Measurements from ENCODE around the gene WNT8B.

Gene WNT8B

DNA sequence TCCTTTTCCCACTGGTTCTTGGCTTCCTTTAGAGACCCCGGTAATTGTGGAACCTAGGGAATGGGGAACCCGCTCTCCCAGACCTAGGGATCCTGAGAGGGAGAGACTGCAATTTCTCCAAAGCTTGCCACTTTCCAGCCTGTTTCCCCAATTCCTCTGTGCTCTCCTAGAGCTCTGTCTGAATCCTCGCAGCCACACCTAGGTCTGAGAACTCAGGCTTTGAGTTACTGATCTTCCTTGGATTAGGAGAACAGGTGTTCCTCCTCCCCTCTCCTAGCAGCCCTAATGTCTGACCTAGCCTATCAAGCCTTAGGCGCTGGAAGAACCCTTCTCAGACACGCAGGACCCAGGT is 20.0 kb downstream of the WNT8B start:
- no peak for DNase-seq (ENCODE audit: extremely low read depth in 1 of 2, low read depth in 1 of 2)

DNA sequence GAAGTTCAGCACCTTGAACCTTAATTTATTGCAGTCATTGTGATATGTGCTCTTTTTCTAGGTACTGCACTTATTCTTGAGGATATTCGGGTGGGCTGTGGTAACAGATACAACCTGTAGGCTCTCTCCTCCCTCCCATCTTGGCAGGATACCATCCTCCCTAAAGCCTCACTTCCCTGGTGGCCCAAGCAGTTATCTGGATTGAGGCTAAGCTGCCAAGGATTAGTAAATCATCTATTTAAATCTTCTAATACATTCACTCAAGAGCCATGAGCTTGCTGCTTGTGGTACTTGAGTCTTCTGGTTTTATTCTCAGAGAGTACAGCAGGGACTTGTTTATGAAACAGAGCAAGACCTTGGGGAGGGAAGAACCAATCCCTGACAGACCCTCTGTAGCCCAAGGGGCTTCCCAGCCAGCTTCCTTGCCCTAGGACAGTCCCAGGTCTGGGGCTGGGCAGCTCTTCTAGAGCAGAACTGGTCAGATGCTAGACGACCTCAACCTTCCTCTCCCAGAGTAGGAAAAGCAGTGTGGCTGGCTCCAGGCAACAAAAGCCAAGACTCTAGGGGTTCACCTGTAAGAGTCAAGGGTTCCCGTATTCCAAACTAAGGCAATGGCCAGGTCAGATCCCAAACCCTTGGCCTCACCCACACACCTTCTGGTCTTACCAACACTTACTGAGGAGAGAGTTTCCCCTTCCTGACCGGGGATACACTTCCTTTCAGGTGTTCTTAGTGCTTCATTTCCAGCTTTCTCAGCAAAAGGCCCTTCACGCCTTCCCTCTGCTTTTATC is 21.3 kb downstream of the WNT8B start:
- DNase-seq (ENCODE audit: extremely low read depth in 1 of 2, low read depth in 1 of 2): no peak

DNA sequence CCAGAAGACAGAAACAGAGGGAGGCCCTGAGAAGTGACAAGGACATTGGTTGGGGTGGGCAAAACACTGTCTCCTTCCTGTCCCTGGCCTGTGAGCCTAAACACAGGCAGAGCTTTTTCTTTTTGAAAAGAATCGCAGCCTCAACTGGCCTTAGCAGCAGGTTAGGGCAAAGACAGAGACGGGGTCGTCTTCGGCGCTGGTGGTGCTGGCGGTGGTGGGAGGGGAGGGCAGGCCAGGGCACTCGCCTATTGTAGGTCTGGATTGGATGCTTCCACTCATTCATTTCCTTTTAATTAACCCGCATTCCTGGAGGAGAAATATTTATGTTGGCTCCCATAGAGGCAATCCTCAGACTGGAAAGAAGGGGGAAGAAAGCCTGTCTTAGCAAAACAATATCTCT is 22.6 kb downstream of the WNT8B start:
- DNase-seq (ENCODE audit: extremely low read depth in 1 of 2, low read depth in 1 of 2): no peak

DNA sequence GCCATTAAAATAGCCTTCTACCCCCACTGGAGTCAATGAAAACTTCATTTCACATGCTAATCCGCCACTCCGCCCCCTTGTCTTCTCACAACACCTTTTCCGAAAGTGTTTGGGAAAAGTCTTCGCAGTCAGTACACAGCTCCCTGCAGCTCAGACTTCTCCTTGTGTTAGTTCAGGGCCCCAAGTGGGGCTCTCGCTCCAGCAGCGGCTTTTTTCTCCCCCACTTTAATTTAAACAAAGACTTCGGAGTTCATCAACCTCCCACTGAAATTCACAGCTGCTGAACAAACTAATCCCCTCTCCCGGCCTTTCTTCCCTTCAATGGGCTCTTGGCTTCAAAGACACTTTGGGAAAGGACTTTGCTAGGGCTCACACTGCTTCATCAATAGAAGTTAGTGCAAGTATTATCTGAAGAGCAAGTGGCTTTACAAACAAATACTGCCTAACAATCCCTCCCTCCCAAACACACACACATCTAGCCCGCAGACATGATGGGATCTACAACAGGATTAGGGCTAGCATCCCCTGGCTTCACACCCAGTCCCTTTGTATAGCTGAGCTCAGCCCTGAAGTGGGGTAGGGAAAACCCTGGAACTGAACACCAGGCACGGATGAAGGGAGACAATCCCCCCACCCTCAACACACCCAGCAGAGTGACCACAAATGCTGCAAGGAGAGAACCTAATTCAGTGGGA is 23.1 kb downstream of the WNT8B start:
- no peak for DNase-seq (ENCODE audit: extremely low read depth in 1 of 2, low read depth in 1 of 2)

DNA sequence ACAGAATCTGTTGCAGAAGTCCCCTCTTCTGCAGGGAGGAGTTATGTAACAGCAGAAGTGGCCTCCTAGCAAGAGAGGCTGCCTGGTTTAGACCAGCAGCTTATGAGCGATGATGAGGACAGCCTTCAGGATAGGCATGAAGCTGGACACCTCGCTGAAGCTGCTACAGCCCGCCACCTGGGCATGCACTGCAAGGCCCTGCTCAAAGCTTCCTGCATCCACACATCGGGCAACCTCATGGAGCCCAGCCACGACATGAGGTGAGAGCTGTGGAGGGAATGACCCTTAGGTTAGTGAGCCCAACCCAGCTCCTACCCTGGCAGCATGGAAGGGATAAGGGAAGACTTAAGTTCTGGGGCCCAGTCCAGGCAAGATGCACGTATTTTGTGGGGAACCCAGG is 24.7 kb downstream of the WNT8B start:
- no peak for DNase-seq (ENCODE audit: extremely low read depth in 1 of 2, low read depth in 1 of 2)

DNA sequence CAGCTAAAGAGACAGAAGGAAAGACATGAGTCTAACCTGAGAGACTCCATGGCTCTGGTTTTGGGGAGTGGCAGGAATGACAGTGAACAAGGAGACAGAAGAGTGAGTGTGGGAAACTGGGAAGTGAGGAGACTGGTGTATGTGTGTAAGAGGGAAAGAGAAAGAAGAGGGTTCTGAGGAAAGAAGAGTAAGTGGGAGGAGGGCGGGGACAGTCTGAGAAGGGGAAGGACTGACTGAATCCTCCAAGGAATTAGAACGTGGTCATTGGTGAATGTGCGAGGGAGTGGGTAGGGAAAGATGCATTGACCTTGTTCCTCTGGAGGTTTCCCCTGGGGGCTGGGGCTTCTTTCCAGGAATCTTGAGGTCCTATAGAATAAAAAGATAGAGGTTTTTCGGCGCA is 26.6 kb downstream of the WNT8B start:
- DNase-seq (ENCODE audit: extremely low read depth in 1 of 2, low read depth in 1 of 2): no peak

DNA sequence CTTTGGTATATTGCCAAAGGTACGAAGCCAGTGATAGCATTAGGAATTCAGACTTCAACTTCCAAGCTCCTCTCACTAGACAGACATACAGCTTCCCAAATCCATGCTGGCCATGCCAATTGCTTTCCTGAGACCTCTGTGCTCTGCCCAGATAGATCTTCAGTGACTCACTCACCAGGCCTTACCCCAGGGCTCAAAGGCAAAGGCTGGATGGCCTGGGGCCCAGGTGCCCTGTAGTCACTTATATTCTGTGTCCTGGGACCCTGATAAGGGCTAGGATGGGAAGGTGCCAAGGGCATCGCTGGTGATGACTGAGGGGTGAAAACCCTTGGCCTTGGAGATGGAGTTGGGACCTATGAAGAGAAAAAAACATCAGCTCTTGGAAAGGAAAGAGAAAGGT is 27.7 kb downstream of the WNT8B start:
- no peak for DNase-seq (ENCODE audit: extremely low read depth in 1 of 2, low read depth in 1 of 2)

DNA sequence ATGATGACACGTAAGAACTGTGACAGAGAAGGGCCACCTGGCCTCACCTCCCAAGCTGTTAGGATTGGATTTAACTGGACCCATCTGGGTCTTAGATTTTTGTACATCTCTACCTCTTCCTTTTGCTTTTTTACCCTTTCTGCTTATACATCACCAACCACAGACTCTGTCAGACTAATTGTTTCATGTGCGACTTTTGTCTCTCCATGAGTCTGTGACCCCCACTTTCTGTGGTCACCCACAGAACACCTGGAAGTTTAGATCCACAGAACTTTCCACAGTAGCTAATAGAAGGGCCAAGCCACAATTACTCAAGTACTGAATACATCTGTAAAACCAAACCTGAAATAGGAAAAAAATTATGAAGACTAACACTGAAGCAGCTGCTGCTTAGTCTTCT is 33.8 kb downstream of the WNT8B start:
- DNase-seq (ENCODE audit: extremely low read depth in 1 of 2, low read depth in 1 of 2): no peak

DNA sequence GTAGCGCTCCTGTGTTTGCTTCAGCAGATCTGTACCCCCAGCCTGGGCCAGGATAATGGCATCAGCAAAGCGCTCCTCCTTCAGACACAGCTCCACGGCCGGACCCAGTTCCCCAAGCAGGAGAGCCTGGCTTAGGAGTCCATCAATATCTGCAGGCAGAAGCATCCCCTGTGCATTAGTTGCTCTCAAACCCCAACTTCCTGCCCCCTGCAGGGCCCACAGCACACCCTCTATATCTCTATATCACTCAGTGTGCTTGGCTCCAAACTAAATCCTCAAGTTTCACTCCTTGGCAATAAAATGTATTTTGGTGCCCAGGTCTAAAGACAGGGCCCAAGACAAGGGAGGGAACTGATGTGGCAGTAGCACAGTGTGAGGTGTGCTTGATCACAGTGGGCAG is 35.2 kb downstream of the WNT8B start:
- no peak for DNase-seq (ENCODE audit: extremely low read depth in 1 of 2, low read depth in 1 of 2)

DNA sequence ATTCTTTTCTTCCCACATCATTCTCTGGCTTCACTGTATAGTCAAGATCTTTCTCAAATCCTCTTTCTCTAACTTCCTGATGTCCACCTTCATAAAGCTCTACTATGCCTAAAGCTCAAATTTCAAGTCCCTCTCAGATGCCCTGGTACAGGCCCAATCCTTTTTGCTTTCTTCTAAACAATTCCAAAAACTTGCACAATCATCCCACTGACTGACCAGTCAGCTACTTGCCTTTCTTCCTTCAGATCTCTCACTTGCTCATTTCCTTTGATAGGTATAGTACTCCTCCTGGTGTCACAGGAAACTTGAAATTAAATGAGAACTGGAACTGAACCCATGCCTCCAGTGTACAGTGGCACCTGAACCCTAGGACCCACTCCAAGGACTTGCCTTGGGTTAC is 38.6 kb downstream of the WNT8B start:
- no peak for DNase-seq (ENCODE audit: extremely low read depth in 1 of 2, low read depth in 1 of 2)

DNA sequence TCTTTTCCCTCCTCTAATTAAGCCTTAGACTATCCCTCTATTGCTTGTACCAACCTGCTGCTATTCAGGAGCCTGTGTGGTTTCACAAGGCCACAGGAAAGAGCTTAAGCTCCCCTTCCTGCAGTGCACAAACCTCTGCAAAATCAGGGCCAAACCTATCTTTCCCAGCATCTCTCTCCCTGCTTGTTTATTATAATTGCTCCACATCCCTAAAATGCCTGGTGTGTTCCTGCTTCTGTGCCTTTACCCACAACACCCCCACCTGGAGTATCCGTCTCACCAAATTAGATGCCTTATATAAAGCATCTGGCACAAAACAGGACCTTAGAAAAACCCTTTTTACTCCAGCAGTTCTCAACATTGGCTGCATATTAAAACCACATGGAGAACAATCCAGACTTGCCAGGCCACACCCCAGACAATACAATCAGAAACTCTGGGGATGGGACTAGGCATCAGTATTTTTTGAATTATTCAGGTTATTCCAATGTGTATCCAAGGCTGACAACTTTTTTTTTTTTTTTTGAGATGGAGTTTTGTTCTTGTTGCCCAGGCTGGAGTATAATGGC is 40.2 kb downstream of the WNT8B start:
- no peak for DNase-seq (ENCODE audit: extremely low read depth in 1 of 2, low read depth in 1 of 2)

DNA sequence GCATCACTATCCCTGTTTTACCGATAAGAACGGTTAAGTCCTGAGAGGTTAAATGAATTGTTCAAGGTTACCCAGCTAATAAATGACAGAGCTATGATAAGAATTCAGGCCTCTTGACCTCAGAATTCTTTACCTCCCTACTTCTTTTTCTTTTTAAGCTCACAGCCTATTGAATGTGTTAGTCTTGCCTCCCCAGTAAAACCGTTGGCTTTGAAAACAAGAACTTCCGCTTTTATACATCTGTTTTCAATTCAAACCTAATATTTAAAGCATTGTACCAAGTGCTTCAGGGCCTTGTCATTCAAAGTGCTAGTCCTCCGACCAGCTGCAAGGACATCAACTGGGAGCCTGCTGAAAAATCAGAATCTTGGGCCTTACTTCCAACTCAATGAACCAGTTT is 41.3 kb downstream of the WNT8B start:
- no peak for DNase-seq (ENCODE audit: extremely low read depth in 1 of 2, low read depth in 1 of 2)

DNA sequence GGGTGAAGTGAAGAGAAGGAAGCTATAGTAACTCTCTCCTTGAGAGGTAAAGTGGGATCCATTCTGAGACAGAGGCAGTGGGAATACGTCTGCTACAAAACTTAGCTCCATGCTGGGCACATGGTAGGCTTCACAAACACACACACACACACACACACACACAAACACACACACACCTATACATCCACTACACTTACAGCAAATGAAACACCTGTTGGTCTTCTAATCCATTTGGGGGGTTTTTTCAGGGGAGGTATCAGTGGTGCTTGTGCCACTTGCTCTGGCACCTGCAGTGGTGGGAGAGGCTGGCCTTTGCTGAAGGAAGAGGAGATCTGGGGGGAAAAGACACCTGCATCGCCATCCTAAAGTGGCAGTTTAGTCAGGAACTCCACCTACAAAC is 42.4 kb downstream of the WNT8B start:
- no peak for DNase-seq (ENCODE audit: extremely low read depth in 1 of 2, low read depth in 1 of 2)

DNA sequence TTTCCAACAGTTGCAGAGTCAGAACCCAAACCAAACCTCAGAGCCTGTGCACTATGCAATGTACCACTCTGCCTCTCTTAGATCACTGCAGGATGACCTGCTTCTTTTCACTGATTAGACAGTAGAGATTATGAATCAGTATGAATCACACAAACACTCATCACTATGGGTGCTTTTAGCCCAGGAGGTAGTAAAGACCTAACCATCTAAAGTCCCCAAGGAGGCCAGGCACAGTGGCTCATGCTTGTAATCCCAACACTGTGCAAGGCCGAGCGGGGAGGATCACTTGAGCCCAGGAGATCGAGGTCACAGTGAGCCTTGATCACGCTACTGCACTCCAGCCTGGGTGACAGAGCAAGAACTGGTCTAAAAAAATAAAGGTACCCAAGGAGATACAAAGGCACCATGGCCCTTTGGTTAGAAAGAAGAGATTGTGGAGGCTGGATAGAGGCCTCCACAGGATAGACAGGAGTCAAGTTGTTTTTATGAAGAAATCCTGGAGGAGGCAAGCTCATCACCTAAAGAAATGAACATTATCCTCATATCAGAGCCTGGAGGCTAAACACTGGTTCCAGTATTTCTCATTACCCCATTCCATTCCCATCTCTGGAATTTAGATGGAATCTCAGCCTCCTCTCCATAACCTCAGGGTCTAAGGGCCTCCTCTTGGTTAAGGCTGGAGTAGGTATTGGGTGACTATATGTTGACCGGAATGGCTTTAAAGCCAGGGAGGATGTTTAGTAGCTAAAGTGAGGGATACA is 44.0 kb downstream of the WNT8B start:
- no peak for DNase-seq (ENCODE audit: extremely low read depth in 1 of 2, low read depth in 1 of 2)

DNA sequence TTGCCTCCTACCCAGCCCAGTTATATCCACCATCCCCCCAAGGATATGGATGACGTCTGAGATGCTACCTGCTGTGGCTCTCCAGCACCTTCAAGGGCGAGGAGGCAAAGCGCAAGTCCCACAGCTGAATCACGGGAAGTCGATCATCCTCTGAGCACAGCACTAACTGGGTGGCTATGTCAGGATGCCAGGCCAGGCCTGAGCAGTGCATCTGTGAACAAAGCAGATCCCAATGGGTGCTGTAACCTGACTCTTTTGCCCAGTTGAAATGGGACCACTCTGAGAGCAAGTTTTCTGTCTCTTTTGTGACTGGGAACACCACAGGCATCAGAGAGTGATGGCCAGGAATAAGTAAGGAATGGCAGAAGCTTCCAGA is 44.5 kb downstream of the WNT8B start:
- DNase-seq (ENCODE audit: extremely low read depth in 1 of 2, low read depth in 1 of 2): no peak

DNA sequence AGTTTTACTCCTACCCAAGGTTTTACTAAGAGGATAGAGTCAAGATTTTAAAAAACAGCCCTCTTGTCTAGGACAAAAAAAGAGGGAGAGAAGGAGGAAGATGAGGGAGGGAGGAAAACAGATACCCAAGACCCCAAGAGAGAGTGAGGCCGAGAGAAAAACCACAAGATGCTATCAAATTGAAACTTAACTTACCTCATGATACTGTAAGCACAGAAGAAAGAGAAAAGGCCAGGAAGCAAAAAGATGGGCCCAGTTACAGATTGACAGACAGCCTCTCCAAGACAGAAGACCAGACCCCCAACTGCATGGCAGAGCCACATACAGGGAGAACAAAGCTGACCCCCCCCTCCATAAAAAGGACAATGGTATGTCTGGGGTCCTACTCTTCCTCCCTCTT is 45.5 kb downstream of the WNT8B start:
- DNase-seq (ENCODE audit: extremely low read depth in 1 of 2, low read depth in 1 of 2): no peak

DNA sequence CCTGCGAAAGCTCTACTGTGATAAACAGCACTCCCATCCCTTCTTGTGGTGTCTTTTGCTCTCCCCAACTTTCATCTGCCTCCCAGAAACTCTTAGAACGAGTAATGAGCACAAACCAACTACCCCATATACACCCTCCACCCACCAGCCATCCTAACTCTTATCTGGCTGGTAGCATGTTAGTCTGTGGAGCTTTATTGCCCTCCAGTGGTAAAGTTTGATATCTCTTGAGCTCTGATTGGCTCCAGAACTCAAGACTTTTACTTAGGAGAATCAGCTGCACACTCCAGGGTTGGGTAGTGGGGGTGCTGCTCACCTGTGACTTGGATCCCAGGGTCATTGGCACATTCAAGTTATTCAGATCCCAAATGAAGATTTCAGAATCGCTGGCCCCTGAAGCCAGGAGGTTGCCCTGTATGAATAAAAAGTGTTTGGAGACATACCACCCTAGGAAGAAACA is 45.9 kb downstream of the WNT8B start:
- no peak for DNase-seq (ENCODE audit: extremely low read depth in 1 of 2, low read depth in 1 of 2)

DNA sequence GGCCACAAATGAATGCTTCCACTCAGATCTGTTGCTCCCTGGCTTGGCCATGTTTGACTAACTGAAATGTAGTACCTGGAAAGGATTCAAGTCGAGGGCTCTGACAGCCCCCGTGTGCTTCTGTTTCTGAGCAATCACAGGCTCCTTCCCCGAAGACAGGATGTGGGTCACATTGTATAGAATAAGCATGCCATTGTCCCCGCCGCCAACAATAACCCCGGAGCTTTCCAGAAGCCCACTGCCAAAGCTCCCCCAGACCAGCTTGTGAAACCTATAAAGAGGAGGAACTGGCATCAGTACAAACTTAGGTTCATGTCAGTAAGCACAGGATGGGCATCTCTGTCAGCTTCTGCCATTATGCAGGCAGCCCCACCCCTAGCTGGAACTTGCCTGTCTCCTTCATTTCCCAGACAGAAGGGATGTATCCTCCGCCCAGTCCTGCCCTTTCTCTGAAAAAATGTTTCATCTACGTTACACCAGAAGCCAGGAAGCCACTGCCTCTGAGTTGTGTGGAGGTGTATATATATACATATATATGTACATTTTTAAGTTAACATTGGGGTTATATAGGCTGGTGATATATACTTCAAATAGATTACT is 46.5 kb downstream of the WNT8B start:
- no peak for DNase-seq (ENCODE audit: extremely low read depth in 1 of 2, low read depth in 1 of 2)

DNA sequence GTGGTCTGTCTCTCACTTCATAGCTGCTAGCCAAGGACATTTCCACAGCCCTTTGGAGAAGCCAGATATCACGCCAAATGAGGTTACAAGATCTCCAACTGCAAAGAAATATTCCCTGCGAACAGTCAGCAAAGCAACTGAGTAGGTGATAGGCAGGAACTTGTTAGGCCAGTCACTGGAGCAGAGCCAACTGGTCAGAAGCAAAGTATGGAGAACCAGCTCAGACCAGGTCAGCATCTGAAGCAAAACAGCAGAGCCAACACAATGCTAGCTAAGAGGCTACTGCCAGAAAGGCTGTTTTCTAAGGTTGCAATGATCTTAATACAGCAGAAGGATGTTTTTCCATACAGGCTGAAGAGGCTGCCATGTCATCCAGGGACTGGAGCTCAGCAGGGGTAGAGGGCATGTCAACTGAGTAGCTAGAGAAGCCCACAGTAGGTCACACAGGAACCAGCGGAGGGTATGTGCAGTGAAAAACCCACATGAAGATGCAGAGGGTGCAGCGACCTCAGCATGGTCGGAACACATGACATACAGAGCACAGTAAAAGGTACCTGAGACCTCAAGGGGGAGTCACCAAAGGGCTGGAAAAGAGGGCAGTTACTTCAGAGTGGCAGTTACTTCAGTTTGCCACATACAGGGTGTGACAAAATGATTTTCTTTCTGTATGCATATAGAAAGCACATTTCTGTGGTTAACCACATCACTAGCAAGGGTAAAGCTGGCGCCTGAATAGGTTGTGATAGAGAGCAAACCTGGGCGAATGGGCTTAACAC is 47.9 kb downstream of the WNT8B start:
- peak; percentile 32 to 60 for DNase-seq (ENCODE audit: extremely low read depth in 1 of 2, low read depth in 1 of 2)

DNA sequence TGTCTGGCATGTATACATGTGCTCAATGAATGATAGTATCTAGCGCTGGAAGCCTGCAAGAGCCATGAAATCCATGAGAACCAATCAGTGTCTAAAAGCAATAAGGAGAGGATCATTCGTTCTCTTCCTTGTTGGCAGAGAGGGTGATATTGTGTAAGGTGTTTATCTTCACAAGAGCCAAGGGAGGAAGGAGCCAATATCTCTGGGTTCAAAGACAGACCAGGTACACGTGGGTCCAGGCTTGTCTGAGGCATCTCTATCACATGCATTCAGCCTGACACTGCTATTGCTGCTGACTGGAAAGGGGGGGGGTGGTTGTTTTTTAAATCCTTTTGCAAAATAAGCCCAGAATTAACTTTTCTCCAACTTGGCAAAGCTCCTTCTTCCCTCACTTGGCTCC is 52.8 kb downstream of the WNT8B start:
- DNase-seq (ENCODE audit: extremely low read depth in 1 of 2, low read depth in 1 of 2): no peak

Data from activated CD8-positive, alpha-beta memory T cell treated with anti-CD3 and anti-CD28 coated beads for 1 hour (primary cell).